ENCODE data around the gene PCF11.

DNA sequence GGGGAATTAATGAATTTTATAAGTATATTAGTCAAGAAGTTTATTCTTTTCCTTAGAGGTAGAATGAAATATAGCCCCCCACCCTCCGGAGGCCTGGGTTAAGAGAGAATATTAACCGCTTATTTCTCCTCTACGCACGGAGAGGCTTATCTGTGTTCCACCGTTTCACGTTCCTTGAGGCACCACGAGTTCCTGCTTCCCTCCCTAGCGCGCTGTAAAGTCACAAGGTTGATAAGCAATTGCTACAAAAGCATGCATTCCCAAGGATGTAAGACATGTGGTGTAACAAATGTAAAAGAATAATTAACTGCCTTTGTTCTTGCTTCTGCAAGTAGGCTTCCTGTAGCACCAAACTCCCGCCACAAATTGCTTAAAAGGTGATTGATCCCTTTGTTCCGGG, 35.1 kb downstream of the PCF11 start:
- TF ChIP-seq, protein P1, sequence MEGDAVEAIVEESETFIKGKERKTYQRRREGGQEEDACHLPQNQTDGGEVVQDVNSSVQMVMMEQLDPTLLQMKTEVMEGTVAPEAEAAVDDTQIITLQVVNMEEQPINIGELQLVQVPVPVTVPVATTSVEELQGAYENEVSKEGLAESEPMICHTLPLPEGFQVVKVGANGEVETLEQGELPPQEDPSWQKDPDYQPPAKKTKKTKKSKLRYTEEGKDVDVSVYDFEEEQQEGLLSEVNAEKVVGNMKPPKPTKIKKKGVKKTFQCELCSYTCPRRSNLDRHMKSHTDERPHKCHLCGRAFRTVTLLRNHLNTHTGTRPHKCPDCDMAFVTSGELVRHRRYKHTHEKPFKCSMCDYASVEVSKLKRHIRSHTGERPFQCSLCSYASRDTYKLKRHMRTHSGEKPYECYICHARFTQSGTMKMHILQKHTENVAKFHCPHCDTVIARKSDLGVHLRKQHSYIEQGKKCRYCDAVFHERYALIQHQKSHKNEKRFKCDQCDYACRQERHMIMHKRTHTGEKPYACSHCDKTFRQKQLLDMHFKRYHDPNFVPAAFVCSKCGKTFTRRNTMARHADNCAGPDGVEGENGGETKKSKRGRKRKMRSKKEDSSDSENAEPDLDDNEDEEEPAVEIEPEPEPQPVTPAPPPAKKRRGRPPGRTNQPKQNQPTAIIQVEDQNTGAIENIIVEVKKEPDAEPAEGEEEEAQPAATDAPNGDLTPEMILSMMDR (IDR thresholded peaks at IDR 0.05), result no peak
- TF ChIP-seq POLR2A (IDR thresholded peaks at IDR 0.05), result no peak
- TF ChIP-seq EP300 (IDR thresholded peaks at IDR 0.05), result no peak

Data from sigmoid colon (tissue), 4 donors.